Subcutaneous abdominal adipose tissue (tissue), 5 donors: Measurements from ENCODE around the gene PIP5K1B.

Experiments
- H3K27ac ChIP-seq: one replicate; pipeline ENCODE4 v1.7.0; 2013; ENCODE audit warnings: low read depth, mild to moderate bottlenecking, inconsistent platforms, low read length, moderate library complexity
- H3K27me3 ChIP-seq, 5 donors: one replicate each; pipeline ENCODE4 v1.7.0; 2013; ENCODE audit warnings: low read length in 5 of 5, inconsistent platforms in 1 of 5; ENCODE audit not compliant: control insufficient read depth in 5 of 5, insufficient read depth in 4 of 5
- H3K36me3 ChIP-seq, 5 donors: one replicate each; pipeline ENCODE4 v1.7.0; 2013; ENCODE audit warnings: low read length in 5 of 5; ENCODE audit not compliant: control insufficient read depth in 5 of 5, insufficient read depth in 5 of 5
- H3K4me1 ChIP-seq, 5 donors: one replicate each; pipeline ENCODE4 v1.7.0; 2013; ENCODE audit warnings: low read length in 5 of 5, mild to moderate bottlenecking in 3 of 5, moderate library complexity in 1 of 5; ENCODE audit not compliant: control insufficient read depth in 5 of 5, insufficient read depth in 5 of 5
- H3K4me3 ChIP-seq, 5 donors: one replicate each; pipeline ENCODE4 v1.7.0; 2013; ENCODE audit warnings: low read length in 5 of 5, low read depth in 1 of 5
- H3K9ac ChIP-seq, 5 donors: one replicate each; pipeline ENCODE4 v1.7.0; 2013; ENCODE audit warnings: low read length in 5 of 5, mild to moderate bottlenecking in 4 of 5, moderate library complexity in 3 of 5
- H3K9me3 ChIP-seq, 5 donors: one replicate each; pipeline ENCODE4 v1.7.0; 2013; ENCODE audit warnings: low read length in 5 of 5; ENCODE audit not compliant: control insufficient read depth in 5 of 5
- donor health status: healthy.
- donor health status: healthy.
- donor health status: healthy.
- donor health status: healthy.
- donor health status: healthy.

The PIP5K1B gene, protein sequence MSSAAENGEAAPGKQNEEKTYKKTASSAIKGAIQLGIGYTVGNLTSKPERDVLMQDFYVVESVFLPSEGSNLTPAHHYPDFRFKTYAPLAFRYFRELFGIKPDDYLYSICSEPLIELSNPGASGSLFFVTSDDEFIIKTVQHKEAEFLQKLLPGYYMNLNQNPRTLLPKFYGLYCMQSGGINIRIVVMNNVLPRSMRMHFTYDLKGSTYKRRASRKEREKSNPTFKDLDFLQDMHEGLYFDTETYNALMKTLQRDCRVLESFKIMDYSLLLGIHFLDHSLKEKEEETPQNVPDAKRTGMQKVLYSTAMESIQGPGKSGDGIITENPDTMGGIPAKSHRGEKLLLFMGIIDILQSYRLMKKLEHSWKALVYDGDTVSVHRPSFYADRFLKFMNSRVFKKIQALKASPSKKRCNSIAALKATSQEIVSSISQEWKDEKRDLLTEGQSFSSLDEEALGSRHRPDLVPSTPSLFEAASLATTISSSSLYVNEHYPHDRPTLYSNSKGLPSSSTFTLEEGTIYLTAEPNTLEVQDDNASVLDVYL

DNA sequence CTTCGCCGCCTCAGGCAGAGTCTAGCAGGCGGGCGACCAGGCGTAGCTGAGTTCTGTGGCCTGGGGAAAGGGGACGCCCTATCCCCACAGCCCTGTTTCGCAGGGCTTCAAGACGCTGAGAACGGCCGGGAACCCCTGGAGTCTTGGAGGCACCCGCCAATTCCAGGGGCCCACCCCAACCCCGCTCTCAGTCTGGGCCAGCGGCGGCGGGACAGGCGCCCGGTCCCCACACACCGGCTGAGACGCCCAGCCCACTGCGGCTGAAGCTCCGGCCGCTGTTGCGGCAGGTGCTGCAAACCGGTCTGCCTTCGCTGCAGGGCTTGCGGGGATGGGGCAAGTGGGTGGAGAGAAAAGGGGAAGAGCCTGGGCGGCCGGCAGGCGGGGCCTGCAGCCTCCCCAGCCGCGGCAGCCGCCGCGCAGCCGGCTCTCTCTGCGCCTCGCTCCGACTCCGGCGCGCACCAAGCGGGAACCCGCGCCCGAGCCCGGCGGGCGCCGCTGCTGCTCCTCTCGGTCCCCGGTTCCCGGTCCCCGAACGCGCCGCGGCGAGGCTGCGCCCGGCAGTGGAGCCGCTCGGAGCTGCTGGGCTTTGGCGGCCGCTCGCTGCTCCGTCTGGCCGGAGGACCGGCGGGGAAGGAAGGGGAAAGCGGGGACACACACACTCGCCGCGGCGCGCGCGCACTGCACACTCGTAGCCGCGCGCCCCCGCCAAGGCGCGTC is at the start of gene PIP5K1B:
PIP5K1B (plus strand) TSS at position 427 of the 717 bp plus-strand sequence. CDS start 117,375 bp downstream, outside the sequence.
- Histone ChIP-seq H3K27me3 (peaks cover 3 to 32% (median 9%) of the 10 kb centered on the region in 5 donors), H3K4me1 (peaks cover 0 to 25% (median 20%) of the 10 kb centered on the region in 5 donors), H3K9ac (peak within 1 kb of the TSS in 1 of 5 donors; percentile 32), H3K9me3 (no peaks in the 10 kb centered on the region), H3K4me3 (peak within 1 kb of the TSS; percentile 66 to 85 (median 76)), H3K27ac (no peak within 1 kb of the TSS), H3K36me3 (no peaks in the 10 kb centered on the region)

DNA sequence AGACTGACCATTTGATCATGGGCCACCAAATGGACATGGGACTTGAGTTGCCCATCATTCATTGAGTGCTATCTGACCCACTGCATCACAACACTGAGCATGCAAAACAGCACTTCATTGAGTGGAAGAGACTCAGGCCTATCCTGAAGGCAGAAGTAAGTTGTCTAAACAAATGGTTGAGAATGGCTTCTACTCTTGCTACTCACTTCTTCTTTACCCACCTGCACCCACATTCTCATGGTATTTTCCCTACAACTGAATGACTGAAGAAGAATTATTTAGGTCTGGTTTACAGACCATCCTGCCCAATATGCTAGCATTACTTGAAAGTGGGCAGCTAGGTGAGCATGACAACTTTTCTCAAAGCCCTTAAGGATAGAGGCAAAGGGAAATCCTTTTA is 41.0 kb upstream of the PIP5K1B start:
- no peak overlapping the region for H3K4me3 ChIP-seq
- H3K4me1 ChIP-seq: no peaks in the 10 kb centered on the region
- no peak overlapping the region for H3K9ac ChIP-seq
- no peak overlapping the region for H3K27ac ChIP-seq
- no peaks in the 10 kb centered on the region for H3K27me3 ChIP-seq
- no peaks in the 10 kb centered on the region for H3K36me3 ChIP-seq
- H3K9me3 ChIP-seq: no peaks in the 10 kb centered on the region

DNA sequence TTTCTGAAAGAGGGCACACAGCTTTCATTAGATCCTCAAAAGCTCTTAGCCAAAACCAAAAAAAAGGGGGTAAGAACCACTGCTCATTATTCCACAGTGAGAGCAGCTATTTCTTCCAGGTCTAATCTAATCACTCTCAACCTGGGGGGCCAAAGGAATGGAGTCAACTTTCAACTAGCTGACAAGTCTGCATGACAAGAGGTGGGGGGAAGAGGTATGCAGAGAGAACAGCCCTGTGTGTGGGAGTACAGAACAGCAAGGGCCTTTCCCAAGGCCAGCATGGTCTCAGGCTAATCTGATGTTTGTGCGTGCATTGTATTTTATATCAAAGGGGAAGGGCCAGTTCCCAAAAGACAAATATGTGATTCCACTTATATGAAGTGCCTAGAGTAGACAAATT is 36.9 kb upstream of the PIP5K1B start:
- H3K9me3 ChIP-seq: no peaks in the 10 kb centered on the region
- H3K4me3 ChIP-seq: no peak overlapping the region
- no peaks in the 10 kb centered on the region for H3K36me3 ChIP-seq
- no peak overlapping the region for H3K9ac ChIP-seq
- no peaks in the 10 kb centered on the region for H3K4me1 ChIP-seq
- H3K27ac ChIP-seq: no peak overlapping the region
- no peaks in the 10 kb centered on the region for H3K27me3 ChIP-seq

DNA sequence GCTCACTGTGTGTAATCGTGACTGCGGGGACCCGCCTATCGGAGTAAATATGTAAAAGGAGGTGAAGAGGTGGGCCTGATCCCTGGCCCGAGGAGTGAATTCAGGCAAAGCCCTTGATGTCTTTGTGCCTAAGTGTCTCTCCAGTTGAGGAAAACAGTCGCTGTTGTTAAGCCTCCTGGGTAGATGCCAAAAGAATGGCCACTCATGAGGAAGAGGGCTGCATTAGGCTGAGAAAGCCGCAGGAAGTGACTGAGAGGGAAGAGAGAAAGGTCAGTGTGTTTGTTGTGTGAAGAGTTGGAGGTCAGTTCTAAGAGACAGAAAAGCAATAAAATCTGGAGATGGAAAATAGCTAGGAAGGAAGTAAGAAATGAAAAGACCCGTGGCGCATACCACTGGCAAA is 35.8 kb upstream of the PIP5K1B start:
- no peaks in the 10 kb centered on the region for H3K9me3 ChIP-seq
- no peaks in the 10 kb centered on the region for H3K36me3 ChIP-seq
- no peak overlapping the region for H3K4me3 ChIP-seq
- H3K27ac ChIP-seq: no peak overlapping the region
- no peaks in the 10 kb centered on the region for H3K27me3 ChIP-seq
- H3K4me1 ChIP-seq: no peaks in the 10 kb centered on the region
- H3K9ac ChIP-seq: no peak overlapping the region

DNA sequence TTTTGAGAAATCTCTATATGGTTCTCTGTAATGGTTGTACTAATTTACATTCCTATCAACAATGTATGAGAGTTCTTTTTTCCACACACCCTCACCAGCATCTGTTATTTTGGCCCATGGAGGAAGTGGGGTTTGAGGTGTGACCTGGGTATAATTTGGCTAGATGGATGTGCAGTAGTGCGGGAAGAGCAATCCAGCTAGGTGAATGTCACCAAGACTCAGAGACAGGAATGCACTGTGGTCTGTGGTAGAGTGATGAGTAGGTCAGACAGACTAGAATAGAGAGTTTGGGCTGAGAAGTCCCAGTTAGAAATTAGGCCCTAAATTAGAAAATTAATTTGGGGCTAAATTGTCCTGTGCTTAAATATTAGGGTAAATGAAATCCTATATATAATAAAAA is 32.8 kb upstream of the PIP5K1B start:
- Histone ChIP-seq H3K9me3 (no peaks in the 10 kb centered on the region), H3K4me1 (no peaks in the 10 kb centered on the region), H3K36me3 (no peaks in the 10 kb centered on the region), H3K9ac (no peak overlapping the region), H3K27me3 (peaks cover 0 to 5% (median 2%) of the 10 kb centered on the region in 5 donors), H3K4me3 (no peak overlapping the region), H3K27ac (no peak overlapping the region)

DNA sequence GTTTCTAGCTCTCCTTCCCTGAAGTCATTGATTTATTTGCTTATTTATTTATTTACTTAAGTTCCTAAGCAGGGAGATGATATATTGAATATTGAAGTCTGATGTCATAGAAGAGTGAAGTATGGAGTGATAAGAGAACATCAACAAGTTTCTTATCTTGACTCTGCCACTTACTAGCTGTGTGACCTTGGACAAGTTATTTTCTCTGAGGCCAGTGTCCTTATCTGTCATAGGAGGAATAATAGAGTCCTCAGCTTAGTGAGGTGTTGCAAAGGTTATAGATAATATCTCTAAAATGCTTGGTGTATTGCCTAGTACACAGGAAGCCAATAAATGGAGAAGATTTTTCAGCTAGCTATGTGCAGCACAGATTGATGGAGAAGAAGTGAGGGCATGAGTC is 32.4 kb upstream of the PIP5K1B start:
- peaks cover 0 to 5% (median 2%) of the 10 kb centered on the region in 5 donors for H3K27me3 ChIP-seq
- no peaks in the 10 kb centered on the region for H3K36me3 ChIP-seq
- H3K9me3 ChIP-seq: no peaks in the 10 kb centered on the region
- no peak overlapping the region for H3K9ac ChIP-seq
- H3K4me3 ChIP-seq: no peak overlapping the region
- no peak overlapping the region for H3K27ac ChIP-seq
- H3K4me1 ChIP-seq: no peaks in the 10 kb centered on the region

DNA sequence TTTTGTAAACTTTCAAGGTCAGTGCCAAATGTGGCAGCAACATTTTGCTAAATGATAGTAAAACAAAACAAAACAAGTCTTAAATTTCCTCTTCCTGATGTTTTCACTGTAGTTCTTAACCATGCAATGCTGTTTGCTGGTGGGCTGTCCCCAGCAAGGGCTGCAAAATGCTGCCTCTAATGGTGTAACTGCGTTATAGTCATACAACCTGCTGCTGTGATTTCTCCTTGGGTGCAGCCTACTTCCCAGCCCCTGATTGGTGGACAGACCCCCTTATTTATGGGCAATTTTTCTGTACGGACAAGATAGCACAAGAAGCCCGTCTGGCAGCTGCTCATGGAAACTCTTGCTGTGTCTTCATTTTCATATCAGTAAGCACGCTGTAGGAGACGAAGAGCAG is 26.6 kb upstream of the PIP5K1B start:
- H3K9ac ChIP-seq: no peak overlapping the region
- no peak overlapping the region for H3K4me3 ChIP-seq
- no peaks in the 10 kb centered on the region for H3K36me3 ChIP-seq
- H3K27me3 ChIP-seq: peaks cover 0 to 5% (median 3%) of the 10 kb centered on the region in 5 donors
- no peaks in the 10 kb centered on the region for H3K4me1 ChIP-seq
- no peak overlapping the region for H3K27ac ChIP-seq
- H3K9me3 ChIP-seq: no peaks in the 10 kb centered on the region

DNA sequence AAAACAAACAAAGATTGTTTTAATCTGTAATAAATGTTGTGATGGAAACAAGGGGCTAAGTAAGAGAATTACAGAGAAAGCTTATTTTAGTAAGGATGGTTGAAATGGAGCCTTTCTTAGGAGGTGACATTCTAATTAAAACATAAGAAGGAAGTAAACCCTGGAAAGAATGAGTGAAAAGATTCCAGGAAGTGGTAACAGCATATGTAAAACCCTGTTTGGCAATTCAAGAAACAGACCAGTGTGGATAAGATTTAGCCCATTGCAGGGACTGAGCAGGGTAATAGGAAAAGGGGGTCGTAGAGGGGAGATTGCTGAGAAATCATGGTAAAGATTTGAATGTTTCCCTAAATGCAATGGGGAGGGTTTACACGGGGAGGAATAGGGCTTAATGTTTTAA is 21.6 kb upstream of the PIP5K1B start:
- Histone ChIP-seq H3K9ac (no peak overlapping the region), H3K27ac (no peak overlapping the region)

DNA sequence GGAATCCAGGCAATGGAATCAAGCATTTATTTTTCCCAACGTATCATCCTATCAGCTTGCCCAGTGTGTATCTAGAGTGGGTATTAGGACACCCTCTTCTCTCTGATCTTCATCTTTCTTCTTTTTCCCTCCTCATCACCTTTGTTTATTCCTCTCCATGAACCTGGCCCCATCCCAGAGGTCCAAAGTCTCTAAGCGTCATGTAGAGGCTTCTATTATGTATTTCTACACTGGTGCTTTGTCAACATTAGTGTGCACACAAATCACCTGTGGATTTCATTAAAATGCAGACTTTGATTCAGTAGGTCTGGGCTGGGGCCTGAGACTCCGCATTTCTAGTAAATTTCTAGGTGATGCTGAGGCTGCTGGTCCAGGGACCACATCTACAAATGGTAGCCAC is 19.8 kb upstream of the PIP5K1B start:
- no peak overlapping the region for H3K4me3 ChIP-seq
- no peaks in the 10 kb centered on the region for H3K9me3 ChIP-seq
- H3K27ac ChIP-seq: no peak overlapping the region
- H3K9ac ChIP-seq: no peak overlapping the region
- peaks cover 0 to 4% (median 0%) of the 10 kb centered on the region in 5 donors for H3K27me3 ChIP-seq
- no peaks in the 10 kb centered on the region for H3K4me1 ChIP-seq
- no peaks in the 10 kb centered on the region for H3K36me3 ChIP-seq

More for the DNA sequence above, 21.6 kb upstream of the PIP5K1B start:
- no peak overlapping the region for H3K4me3 ChIP-seq
- no peaks in the 10 kb centered on the region for H3K4me1 ChIP-seq
- H3K36me3 ChIP-seq: no peaks in the 10 kb centered on the region
- no peaks in the 10 kb centered on the region for H3K9me3 ChIP-seq
- H3K27me3 ChIP-seq: peaks cover 0 to 7% (median 0%) of the 10 kb centered on the region in 5 donors

DNA sequence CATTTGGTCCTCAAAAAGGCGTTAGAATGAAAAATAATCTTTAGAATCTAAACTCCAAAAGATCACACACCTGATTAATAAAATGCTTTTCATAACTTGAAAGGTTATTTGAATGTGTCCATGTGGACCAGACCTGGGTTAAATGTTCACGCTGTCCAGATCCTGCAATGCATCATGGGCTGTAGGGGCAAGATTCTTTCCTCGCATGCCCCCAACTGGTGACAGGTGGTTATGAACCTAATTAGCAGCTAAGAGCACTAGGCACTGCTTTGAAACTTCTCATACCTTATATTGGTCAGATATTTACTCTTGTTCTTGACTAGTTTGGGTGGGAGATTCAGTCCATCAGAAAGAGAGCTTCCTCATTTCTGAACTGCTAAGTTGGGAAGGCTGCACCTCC is 19.3 kb upstream of the PIP5K1B start:
- Histone ChIP-seq H3K36me3 (no peaks in the 10 kb centered on the region), H3K4me3 (no peak overlapping the region)

More for the DNA sequence above, 19.3 kb upstream of the PIP5K1B start:
- Histone ChIP-seq H3K9me3 (no peaks in the 10 kb centered on the region), H3K27ac (no peak overlapping the region), H3K4me1 (no peaks in the 10 kb centered on the region), H3K9ac (no peak overlapping the region), H3K27me3 (peaks cover 0 to 4% (median 0%) of the 10 kb centered on the region in 5 donors)
